Body of pancreas (tissue), 4 donors: ENCODE results near the gene MECR.

Experiments used
- POLR2A ChIP-seq, 3 donors: fragments of 450-650 bp; IDR thresholded peaks; one replicate each; pipeline ENCODE4 v1.6.1; 2016; ENCODE audit warnings: antibody characterized with exemption in 3 of 3, mild to moderate bottlenecking in 2 of 3
- TF ChIP-seq, protein P1 (sequence below), 7 experiments: fragments of 450-650 bp in 4 of 7; fragments of 200-600 bp in 3 of 7; sonication (generic) in 3 of 7; IDR thresholded peaks; one replicate each; pipeline ENCODE4 v1.5.1; 2016 to 2019; ENCODE audit warnings: antibody characterized with exemption in 7 of 7

- TF ChIP-seq, protein P1, sequence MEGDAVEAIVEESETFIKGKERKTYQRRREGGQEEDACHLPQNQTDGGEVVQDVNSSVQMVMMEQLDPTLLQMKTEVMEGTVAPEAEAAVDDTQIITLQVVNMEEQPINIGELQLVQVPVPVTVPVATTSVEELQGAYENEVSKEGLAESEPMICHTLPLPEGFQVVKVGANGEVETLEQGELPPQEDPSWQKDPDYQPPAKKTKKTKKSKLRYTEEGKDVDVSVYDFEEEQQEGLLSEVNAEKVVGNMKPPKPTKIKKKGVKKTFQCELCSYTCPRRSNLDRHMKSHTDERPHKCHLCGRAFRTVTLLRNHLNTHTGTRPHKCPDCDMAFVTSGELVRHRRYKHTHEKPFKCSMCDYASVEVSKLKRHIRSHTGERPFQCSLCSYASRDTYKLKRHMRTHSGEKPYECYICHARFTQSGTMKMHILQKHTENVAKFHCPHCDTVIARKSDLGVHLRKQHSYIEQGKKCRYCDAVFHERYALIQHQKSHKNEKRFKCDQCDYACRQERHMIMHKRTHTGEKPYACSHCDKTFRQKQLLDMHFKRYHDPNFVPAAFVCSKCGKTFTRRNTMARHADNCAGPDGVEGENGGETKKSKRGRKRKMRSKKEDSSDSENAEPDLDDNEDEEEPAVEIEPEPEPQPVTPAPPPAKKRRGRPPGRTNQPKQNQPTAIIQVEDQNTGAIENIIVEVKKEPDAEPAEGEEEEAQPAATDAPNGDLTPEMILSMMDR (IDR thresholded peaks at IDR 0.05): no peak
- TF ChIP-seq POLR2A (IDR thresholded peaks at IDR 0.05): no peak
Measured at GRCh38 chr1:29255134-29255666, 24.5 kb upstream of the MECR start.
